ENCODE measurements around the gene ANAPC15. TPM values are rescaled to one million over a fixed set of nuclear protein-coding genes. Genes with fewer than 3 reads are reported as not detected.

The ANAPC15 gene
- polyA plus RNA-seq, 6 donors from 2014 or later, result 44.4 to 70.7 (median 54.3) TPM

DNA sequence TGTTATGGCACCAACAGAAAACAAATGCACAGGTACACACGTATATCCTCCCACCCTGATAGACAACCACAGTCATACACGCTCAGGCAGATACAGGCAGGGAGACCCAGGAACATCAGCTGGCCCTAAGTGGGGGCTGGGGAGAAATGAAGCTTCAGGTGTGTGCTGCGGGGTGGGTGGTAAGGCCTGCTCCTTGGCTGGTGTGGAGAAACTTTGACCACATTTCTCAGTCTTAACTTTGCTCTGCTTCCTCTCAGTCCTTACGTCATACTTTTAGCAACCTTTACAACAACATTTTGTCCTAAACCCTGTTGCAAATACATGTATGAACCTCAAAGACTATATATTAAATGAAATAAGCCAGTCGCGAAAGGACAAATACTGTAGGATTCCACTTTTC is 6.7 kb upstream of the ANAPC15 start:
- no peak for ATAC-seq (ENCODE audit: low read depth in 2 of 2)
- H3K4me1 Mint-ChIP-seq, result no peaks in the 10 kb centered on the region
- H3K27me3 Mint-ChIP-seq, result peaks cover 35 to 75% (median 59%) of the 10 kb centered on the region in 3 donors
- no peak overlapping the region for H3K27ac Mint-ChIP-seq
- peaks cover 5 to 8% of the 10 kb centered on the region in 2 donors for H3K36me3 Mint-ChIP-seq
- H3K4me3 Mint-ChIP-seq, result peak overlapping the region in 1 of 8 donors; percentile 37
- H3K9me3 Mint-ChIP-seq, result peaks cover 0 to 4% (median under 1%) of the 10 kb centered on the region in 7 donors
- DNase-seq, result no peak

GRCh38 chr11:72116019-72116755 is 3.7 kb upstream of the ANAPC15 start:
- Mint-ChIP-seq H3K27ac (peak overlapping the region in 1 of 6 donors; percentile 11), H3K27me3 (peaks cover 23 to 54% (median 47%) of the 10 kb centered on the region in 3 donors), H3K9me3 (peaks cover 0 to 7% (median 0%) of the 10 kb centered on the region in 7 donors), H3K4me1 (peaks cover 19 to 24% (median 21%) of the 10 kb centered on the region in 3 donors), H3K4me3 (peak overlapping the region in 1 of 8 donors; percentile 47), H3K36me3 (peaks cover 5 to 12% of the 10 kb centered on the region in 2 donors)
- no peak for ATAC-seq (ENCODE audit: low read depth in 2 of 2)
- no peak for DNase-seq

GRCh38 chr11:72114570-72114969 is 2.1 kb upstream of the ANAPC15 start:
- H3K27me3 Mint-ChIP-seq, result peaks cover 20 to 41% (median 40%) of the 10 kb centered on the region in 3 donors

DNA sequence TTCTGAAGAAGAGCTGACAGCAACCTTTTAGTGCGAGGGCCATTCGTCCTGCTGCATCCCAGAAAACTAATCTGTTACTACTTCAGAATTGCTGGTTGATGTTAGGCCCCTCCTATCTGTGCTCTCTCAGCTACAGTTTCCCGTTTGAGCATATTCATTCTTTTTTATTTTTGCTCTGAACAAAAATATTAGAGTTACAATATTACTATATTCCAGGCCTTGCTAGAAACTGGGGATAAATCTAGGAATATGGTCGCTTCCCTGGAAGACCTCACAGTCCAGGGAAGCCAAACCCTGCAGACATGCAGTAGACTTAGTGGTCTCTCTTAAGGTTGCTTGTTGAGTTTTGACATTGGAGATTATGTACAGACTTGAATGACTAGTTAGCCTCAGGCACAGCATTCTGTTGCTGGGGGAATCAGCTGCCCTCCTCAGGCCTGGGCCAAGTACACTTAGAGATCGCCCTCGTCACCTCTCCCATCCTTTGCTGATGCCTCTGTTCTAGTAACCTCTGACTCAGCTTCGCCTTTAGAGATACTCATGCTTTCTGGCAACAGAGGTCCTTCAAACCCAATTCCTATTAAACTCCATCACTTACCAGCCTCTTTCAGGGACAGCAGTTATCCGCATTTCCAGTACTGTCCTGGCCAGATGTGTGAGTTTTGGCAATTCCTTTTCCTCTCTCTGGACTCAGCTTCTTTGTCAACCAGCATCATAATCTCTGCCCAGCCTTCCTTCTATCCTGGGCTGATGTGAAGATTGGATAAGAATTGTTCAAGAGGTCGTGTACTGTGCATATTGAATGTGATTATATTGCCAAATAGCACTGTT is 698 bp upstream of the ANAPC15 start:
- ATAC-seq (ENCODE audit: low read depth in 2 of 2) (peak; percentile 1 to 2), DNase-seq (no peak)
- H3K4me3 Mint-ChIP-seq, result peak overlapping the region; percentile 89 to 100 (median 96)
- H3K27ac Mint-ChIP-seq, result peak overlapping the region; percentile 98 to 100 (median 98)
- H3K4me1 Mint-ChIP-seq, result peaks cover 29 to 31% (median 29%) of the 10 kb centered on the region in 3 donors
- peaks cover 0 to 19% of the 10 kb centered on the region in 2 donors for H3K36me3 Mint-ChIP-seq
- peaks cover 16 to 29% (median 29%) of the 10 kb centered on the region in 3 donors for H3K27me3 Mint-ChIP-seq
- peaks cover 0 to 7% (median 0%) of the 10 kb centered on the region in 7 donors for H3K9me3 Mint-ChIP-seq

More at GRCh38 chr11:72114570-72114969, 2.1 kb upstream of the ANAPC15 start:
- DNase-seq (no peak), ATAC-seq (ENCODE audit: low read depth in 2 of 2) (no peak)
- Mint-ChIP-seq H3K36me3 (peaks cover 0 to 19% of the 10 kb centered on the region in 2 donors), H3K4me3 (peak overlapping the region in 1 of 8 donors; percentile 31), H3K27ac (peak overlapping the region in 4 of 6 donors; percentile 25 to 98 (median 75)), H3K9me3 (peaks cover 0 to 7% (median 0%) of the 10 kb centered on the region in 7 donors), H3K4me1 (peaks cover 29 to 31% (median 29%) of the 10 kb centered on the region in 3 donors)

GRCh38 chr11:72111300-72112142 is 974 bp downstream of the ANAPC15 start:
- DNase-seq (no peak), ATAC-seq (ENCODE audit: low read depth in 2 of 2) (no peak)
- H3K27ac Mint-ChIP-seq, result peak overlapping the region; percentile 98 to 100 (median 98)
- peak overlapping the region; percentile 89 to 100 (median 96) for H3K4me3 Mint-ChIP-seq
- peaks cover 31 to 35% (median 31%) of the 10 kb centered on the region in 3 donors for H3K4me1 Mint-ChIP-seq
- H3K9me3 Mint-ChIP-seq, result peaks cover 0 to 7% (median 0%) of the 10 kb centered on the region in 7 donors
- H3K36me3 Mint-ChIP-seq, result peaks cover 5 to 19% of the 10 kb centered on the region in 2 donors
- peaks cover 12 to 15% (median 13%) of the 10 kb centered on the region in 3 donors for H3K27me3 Mint-ChIP-seq

DNA sequence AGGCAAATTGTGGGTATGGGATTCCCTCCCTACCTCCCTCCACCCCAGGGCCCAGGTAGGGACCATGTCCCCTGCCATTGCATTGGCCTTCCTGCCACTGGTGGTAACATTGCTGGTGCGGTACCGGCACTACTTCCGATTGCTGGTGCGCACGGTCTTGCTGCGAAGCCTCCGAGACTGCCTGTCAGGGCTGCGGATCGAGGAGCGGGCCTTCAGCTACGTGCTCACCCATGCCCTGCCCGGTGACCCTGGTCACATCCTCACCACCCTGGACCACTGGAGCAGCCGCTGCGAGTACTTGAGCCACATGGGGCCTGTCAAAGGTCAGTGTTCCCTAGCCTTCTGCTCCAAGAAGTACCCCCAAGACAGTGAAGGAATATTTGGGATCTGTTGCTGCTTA is 6.6 kb downstream of the ANAPC15 start, which contains the start of gene TOMT:
Gene TOMT, plus strand, starts transcription at position 37 of the 400 bp plus-strand sequence. Its CDS starts 28 bp downstream, at position 65.
- ATAC-seq (ENCODE audit: low read depth in 2 of 2) (no peak), DNase-seq (no peak)
- H3K27ac Mint-ChIP-seq, result peak within 1 kb of the TSS in 4 of 6 donors; percentile 49 to 91 (median 80)
- peaks cover 34 to 48% (median 39%) of the 10 kb centered on the region in 3 donors for H3K4me1 Mint-ChIP-seq
- peaks cover 5 to 8% of the 10 kb centered on the region in 2 donors for H3K36me3 Mint-ChIP-seq
- no peaks in the 10 kb centered on the region for H3K27me3 Mint-ChIP-seq
- peaks cover 0 to 3% (median 0%) of the 10 kb centered on the region in 7 donors for H3K9me3 Mint-ChIP-seq
- peak within 1 kb of the TSS in 4 of 8 donors; percentile 6 to 91 (median 46) for H3K4me3 Mint-ChIP-seq

DNA sequence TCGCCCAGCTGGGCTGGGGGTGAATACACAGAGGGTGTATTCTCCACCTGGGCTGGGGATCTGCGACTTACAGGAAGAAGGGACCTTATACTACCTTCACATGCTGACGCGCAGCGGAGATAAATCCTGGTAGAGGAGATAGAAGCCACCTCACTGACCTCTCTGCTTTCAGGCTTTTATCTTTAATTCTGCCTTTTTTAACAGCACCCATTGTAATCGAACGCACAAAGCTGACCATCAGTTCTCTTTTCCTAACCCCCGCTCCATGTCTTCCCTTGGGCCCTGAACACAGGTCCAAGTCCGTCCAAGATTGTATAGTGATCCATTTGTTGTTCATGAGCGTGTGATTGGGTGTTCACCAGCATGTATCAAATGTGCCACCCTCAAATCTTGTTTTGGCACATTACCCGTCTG is 8.7 kb downstream of the ANAPC15 start:
- ATAC-seq (ENCODE audit: low read depth in 2 of 2), result no peak
- Mint-ChIP-seq H3K27me3 (no peaks in the 10 kb centered on the region), H3K36me3 (peaks cover 0 to 5% of the 10 kb centered on the region in 2 donors)

DNA sequence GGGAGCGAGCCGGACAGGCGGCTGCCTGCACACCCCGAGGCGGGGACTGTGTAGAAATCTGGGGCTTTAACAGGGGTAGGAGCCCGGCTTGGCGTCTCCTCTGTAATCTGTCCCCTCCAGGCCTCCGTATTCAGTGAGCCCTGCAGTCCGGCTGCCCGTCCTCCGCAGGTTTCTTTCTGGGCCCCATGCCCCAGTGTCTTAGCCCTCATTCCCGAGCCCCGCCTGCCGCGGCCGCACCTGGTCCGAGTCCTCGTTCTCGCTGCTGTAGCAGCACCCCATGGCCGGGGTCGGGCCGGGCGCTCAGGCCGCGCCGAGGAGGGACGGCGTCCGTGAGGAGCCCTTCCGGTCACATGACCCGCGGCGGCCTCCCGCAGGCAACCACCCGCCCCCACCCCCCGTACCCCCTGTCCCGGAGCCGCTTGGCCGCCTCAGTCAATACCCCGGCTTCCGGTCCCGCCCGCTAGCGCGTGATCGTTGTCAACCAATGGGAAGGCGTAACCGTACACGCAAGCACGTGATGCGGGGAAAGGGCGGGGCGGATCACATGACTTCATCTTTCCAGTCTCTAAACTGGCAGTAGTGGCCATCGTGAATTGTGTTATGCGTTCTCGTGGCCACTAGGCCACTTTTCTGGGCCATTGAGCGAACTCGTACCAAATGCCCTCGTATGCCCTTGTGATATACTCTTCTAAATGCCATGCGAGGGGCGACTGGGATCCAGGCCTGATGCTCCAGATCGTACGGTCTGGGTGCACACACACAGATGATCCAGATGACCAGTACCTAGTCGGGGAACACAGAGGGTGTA is 9.3 kb downstream of the ANAPC15 start, which contains the start of gene LAMTOR1:
Gene LAMTOR1, minus strand, starts transcription at position 352 of the 808 bp plus-strand sequence. Its CDS starts 73 bp downstream, at position 279.
- H3K9me3 Mint-ChIP-seq, result peaks cover 0 to 3% (median 0%) of the 10 kb centered on the region in 7 donors
- peak; percentile 98 for ATAC-seq (ENCODE audit: low read depth in 2 of 2)
- peak; percentile 97 for DNase-seq
- peaks cover 38 to 50% (median 45%) of the 10 kb centered on the region in 3 donors for H3K4me1 Mint-ChIP-seq
- peak within 1 kb of the TSS; percentile 78 to 97 (median 94) for H3K4me3 Mint-ChIP-seq
- peaks cover 1 to 5% of the 10 kb centered on the region in 2 donors for H3K36me3 Mint-ChIP-seq
- H3K27ac Mint-ChIP-seq, result peak within 1 kb of the TSS; percentile 91 to 98 (median 98)
- H3K27me3 Mint-ChIP-seq, result no peaks in the 10 kb centered on the region

More for the DNA sequence above, 8.7 kb downstream of the ANAPC15 start:
- Mint-ChIP-seq H3K9me3 (peaks cover 0 to 3% (median 0%) of the 10 kb centered on the region in 7 donors), H3K27ac (peak overlapping the region; percentile 91 to 98 (median 98)), H3K4me3 (peak overlapping the region; percentile 78 to 97 (median 94)), H3K4me1 (peaks cover 38 to 49% (median 45%) of the 10 kb centered on the region in 3 donors)
- DNase-seq, result no peak

- peaks cover 5 to 7% of the 10 kb centered on the region in 2 donors for H3K36me3 Mint-ChIP-seq
- ATAC-seq (ENCODE audit: low read depth in 2 of 2) (peak in 1 of 2 donors; percentile 1), DNase-seq (no peak)
- peaks cover 0 to 3% (median 0%) of the 10 kb centered on the region in 7 donors for H3K9me3 Mint-ChIP-seq
- H3K4me3 Mint-ChIP-seq, result peak overlapping the region; percentile 78 to 97 (median 94)
- peak overlapping the region; percentile 91 to 98 (median 96) for H3K27ac Mint-ChIP-seq
- H3K27me3 Mint-ChIP-seq, result no peaks in the 10 kb centered on the region
- H3K4me1 Mint-ChIP-seq, result peaks cover 43 to 55% (median 48%) of the 10 kb centered on the region in 3 donors
These were observed 9.9 kb downstream of the ANAPC15 start for GRCh38 chr11:72102631-72102945.

GRCh38 chr11:72102162-72102561 is 10.3 kb downstream of the ANAPC15 start:
- Mint-ChIP-seq H3K36me3 (peaks cover under 1 to 10% of the 10 kb centered on the region in 2 donors), H3K4me3 (peak overlapping the region; percentile 78 to 97 (median 94)), H3K27me3 (no peaks in the 10 kb centered on the region), H3K4me1 (peaks cover 44 to 51% (median 47%) of the 10 kb centered on the region in 3 donors), H3K9me3 (peaks cover 0 to 3% (median 0%) of the 10 kb centered on the region in 7 donors), H3K27ac (peak overlapping the region; percentile 91 to 98 (median 96))
- ATAC-seq (ENCODE audit: low read depth in 2 of 2) (no peak), DNase-seq (no peak)

- Mint-ChIP-seq H3K9me3 (peaks cover 0 to 3% (median 0%) of the 10 kb centered on the region in 7 donors), H3K27ac (peak overlapping the region; percentile 38 to 98 (median 88)), H3K36me3 (peaks cover 0 to 10% of the 10 kb centered on the region in 2 donors), H3K27me3 (no peaks in the 10 kb centered on the region), H3K4me3 (peak overlapping the region in 2 of 8 donors; percentile 8 to 91), H3K4me1 (peaks cover 44 to 51% (median 47%) of the 10 kb centered on the region in 3 donors)
- DNase-seq, result no peak
- no peak for ATAC-seq (ENCODE audit: low read depth in 2 of 2)
These were observed 12.0 kb downstream of the ANAPC15 start for GRCh38 chr11:72100462-72100861.

All from naive B cell (primary cell).